OCI-LY1 (cell line): ENCODE results near the gene SAMD9L.
"Not testable (repeated sequence)": the region's sequence is repeated elsewhere in the genome, so short reads cannot be mapped to it uniquely, and the experiment has no call there.

Experiments
- EZH2 ChIP-seq: fragments of 200-600 bp; sonication (generic), shearing (Covaris generic); IDR thresholded peaks from 2 replicates; pipeline ENCODE4 v1.8.0; 2017; ENCODE audit warnings: borderline replicate concordance, mixed run types, mild to moderate bottlenecking, antibody characterized with exemption, low read length, moderate library complexity, mixed read lengths
- TF ChIP-seq, protein P1 (sequence below): fragments of 200-600 bp; sonication (generic), shearing (Covaris generic); IDR thresholded peaks from 2 replicates; pipeline ENCODE4 v1.5.1; 2017; ENCODE audit warnings: mild to moderate bottlenecking, antibody characterized with exemption, low read length, moderate library complexity, mixed read lengths

DNA sequence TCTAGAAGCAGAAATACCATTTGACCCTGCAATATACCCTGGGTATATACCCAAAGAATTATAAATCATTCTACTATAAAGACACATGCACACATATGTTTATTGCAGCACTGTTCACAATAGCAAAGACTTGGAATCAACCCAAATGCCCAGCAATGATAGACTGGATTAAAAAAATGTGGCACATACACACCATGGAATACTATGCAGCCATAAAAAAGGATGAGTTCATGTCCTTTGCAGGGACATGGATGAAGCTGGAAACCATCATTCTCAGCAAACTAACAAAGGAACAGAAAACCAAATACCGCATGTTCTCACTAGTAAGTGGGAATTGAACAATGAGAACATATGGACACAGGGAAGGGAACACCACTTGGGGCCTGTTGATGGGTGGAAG, 21.2 kb downstream of the SAMD9L start:
- TF ChIP-seq EZH2: not testable (repeated sequence)
- TF ChIP-seq, protein P1, sequence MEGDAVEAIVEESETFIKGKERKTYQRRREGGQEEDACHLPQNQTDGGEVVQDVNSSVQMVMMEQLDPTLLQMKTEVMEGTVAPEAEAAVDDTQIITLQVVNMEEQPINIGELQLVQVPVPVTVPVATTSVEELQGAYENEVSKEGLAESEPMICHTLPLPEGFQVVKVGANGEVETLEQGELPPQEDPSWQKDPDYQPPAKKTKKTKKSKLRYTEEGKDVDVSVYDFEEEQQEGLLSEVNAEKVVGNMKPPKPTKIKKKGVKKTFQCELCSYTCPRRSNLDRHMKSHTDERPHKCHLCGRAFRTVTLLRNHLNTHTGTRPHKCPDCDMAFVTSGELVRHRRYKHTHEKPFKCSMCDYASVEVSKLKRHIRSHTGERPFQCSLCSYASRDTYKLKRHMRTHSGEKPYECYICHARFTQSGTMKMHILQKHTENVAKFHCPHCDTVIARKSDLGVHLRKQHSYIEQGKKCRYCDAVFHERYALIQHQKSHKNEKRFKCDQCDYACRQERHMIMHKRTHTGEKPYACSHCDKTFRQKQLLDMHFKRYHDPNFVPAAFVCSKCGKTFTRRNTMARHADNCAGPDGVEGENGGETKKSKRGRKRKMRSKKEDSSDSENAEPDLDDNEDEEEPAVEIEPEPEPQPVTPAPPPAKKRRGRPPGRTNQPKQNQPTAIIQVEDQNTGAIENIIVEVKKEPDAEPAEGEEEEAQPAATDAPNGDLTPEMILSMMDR: not testable (repeated sequence)
